Neural cell (in vitro differentiated cells): ENCODE data around the gene CCDC40.

Experiments
- CTCF ChIP-seq: fragments of 450-650 bp; IDR thresholded peaks from 2 replicates; pipeline ENCODE4 v1.5.1; 2014; ENCODE audit warnings: antibody characterized with exemption, mild to moderate bottlenecking, moderate library complexity; ENCODE audit not compliant: poor library complexity, severe bottlenecking
- EP300 ChIP-seq: fragments of 450-650 bp; conservative IDR thresholded peaks from 2 replicates; pipeline ENCODE4 v1.6.1; 2014; ENCODE audit warnings: antibody characterized with exemption, mild to moderate bottlenecking, moderate library complexity; ENCODE audit not compliant: poor library complexity, severe bottlenecking
- EZH2 ChIP-seq: fragments of 200-600, 300-800 bp; shearing (Covaris generic), sonication (generic); IDR thresholded peaks from 2 replicates; pipeline ENCODE4 v1.6.1; 2014; ENCODE audit warnings: antibody characterized with exemption, low read length, borderline replicate concordance, mild to moderate bottlenecking; ENCODE audit not compliant: insufficient read depth, poor library complexity, severe bottlenecking
- MXI1 ChIP-seq: fragments of 450-650 bp; conservative IDR thresholded peaks from 2 replicates; pipeline ENCODE4 v1.6.1; 2014; ENCODE audit warnings: antibody characterized with exemption, mild to moderate bottlenecking; ENCODE audit not compliant: poor library complexity, severe bottlenecking
- POLR2AphosphoS5 ChIP-seq: IDR thresholded peaks from 2 replicates; pipeline ENCODE4 v1.6.1; 2012
- RAD21 ChIP-seq: fragments of 450-650 bp; conservative IDR thresholded peaks from 2 replicates; pipeline ENCODE4 v1.6.1; 2014; ENCODE audit warnings: antibody characterized with exemption, mild to moderate bottlenecking, moderate library complexity
- SMC3 ChIP-seq: fragments of 450-650 bp; conservative IDR thresholded peaks from 2 replicates; pipeline ENCODE4 v1.6.1; 2014; ENCODE audit warnings: antibody characterized with exemption, mild to moderate bottlenecking, moderate library complexity; ENCODE audit not compliant: poor library complexity
- TF ChIP-seq, protein P1 (sequence below): IDR thresholded peaks from 2 replicates; pipeline ENCODE4 v1.6.1; 2012; ENCODE audit warnings: borderline replicate concordance

DNA sequence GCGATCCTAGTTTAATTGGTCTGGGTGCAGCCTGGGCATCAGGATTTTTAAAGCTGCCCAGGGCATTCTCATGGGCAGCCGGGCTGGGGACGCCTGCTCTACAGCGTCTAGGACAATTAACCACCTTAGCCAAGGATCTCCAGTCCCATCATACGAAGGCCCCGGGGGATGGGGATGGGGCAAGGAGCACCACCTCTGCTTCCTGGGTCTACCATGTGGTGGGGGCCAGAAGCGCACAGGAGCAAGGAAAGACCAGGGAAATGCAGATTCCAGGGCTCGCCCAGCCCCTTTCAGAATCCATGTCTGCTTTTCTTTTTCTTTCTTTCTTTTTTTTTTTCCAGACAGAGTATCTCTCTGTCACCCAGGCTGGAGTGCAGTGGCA lies 30.1 kb upstream of the CCDC40 start:
- TF ChIP-seq CTCF (no peak), EZH2 (no peak), SMC3 (no peak), POLR2AphosphoS5 (no peak), MXI1 (no peak), EP300 (no peak), RAD21 (no peak)
- TF ChIP-seq, protein P1, sequence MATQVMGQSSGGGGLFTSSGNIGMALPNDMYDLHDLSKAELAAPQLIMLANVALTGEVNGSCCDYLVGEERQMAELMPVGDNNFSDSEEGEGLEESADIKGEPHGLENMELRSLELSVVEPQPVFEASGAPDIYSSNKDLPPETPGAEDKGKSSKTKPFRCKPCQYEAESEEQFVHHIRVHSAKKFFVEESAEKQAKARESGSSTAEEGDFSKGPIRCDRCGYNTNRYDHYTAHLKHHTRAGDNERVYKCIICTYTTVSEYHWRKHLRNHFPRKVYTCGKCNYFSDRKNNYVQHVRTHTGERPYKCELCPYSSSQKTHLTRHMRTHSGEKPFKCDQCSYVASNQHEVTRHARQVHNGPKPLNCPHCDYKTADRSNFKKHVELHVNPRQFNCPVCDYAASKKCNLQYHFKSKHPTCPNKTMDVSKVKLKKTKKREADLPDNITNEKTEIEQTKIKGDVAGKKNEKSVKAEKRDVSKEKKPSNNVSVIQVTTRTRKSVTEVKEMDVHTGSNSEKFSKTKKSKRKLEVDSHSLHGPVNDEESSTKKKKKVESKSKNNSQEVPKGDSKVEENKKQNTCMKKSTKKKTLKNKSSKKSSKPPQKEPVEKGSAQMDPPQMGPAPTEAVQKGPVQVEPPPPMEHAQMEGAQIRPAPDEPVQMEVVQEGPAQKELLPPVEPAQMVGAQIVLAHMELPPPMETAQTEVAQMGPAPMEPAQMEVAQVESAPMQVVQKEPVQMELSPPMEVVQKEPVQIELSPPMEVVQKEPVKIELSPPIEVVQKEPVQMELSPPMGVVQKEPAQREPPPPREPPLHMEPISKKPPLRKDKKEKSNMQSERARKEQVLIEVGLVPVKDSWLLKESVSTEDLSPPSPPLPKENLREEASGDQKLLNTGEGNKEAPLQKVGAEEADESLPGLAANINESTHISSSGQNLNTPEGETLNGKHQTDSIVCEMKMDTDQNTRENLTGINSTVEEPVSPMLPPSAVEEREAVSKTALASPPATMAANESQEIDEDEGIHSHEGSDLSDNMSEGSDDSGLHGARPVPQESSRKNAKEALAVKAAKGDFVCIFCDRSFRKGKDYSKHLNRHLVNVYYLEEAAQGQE = no peak
